GM12873 (cell line): ENCODE data around the gene KRTAP10-8.

Experiments
- TF ChIP-seq, protein P1 (sequence below): IDR thresholded peaks from 2 replicates; pipeline ENCODE4 v1.5.1; 2012; ENCODE audit warnings: low read depth, mild to moderate bottlenecking, moderate library complexity, low read length, control low read depth; ENCODE audit not compliant: insufficient read depth; ENCODE audit errors: missing control alignments

Gene KRTAP10-8

GRCh38 chr21:44603109-44603875 lies 8.6 kb upstream of the KRTAP10-8 start:
- TF ChIP-seq, protein P1, sequence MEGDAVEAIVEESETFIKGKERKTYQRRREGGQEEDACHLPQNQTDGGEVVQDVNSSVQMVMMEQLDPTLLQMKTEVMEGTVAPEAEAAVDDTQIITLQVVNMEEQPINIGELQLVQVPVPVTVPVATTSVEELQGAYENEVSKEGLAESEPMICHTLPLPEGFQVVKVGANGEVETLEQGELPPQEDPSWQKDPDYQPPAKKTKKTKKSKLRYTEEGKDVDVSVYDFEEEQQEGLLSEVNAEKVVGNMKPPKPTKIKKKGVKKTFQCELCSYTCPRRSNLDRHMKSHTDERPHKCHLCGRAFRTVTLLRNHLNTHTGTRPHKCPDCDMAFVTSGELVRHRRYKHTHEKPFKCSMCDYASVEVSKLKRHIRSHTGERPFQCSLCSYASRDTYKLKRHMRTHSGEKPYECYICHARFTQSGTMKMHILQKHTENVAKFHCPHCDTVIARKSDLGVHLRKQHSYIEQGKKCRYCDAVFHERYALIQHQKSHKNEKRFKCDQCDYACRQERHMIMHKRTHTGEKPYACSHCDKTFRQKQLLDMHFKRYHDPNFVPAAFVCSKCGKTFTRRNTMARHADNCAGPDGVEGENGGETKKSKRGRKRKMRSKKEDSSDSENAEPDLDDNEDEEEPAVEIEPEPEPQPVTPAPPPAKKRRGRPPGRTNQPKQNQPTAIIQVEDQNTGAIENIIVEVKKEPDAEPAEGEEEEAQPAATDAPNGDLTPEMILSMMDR, result no peak

DNA sequence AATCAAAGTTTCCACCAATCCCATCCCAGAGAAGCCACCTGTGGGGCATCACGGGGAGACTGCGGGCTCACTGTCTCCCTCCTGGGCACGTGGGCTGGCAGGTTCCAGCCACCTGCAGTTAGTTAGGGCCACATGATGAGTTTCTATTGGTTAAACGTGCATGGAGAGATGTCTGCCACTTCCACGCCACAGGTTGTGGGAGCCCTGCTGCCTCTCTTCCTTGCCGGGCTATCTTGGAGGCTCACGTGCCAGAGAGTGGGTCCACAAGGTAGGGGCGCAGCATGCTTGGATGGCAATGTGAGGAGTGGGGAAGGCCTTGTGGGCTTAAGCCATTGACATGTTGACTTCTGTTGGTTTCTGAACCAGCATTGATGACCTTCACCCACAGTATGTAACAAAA lies 8.0 kb upstream of the KRTAP10-8 start:
- TF ChIP-seq, protein P1, result no peak

DNA sequence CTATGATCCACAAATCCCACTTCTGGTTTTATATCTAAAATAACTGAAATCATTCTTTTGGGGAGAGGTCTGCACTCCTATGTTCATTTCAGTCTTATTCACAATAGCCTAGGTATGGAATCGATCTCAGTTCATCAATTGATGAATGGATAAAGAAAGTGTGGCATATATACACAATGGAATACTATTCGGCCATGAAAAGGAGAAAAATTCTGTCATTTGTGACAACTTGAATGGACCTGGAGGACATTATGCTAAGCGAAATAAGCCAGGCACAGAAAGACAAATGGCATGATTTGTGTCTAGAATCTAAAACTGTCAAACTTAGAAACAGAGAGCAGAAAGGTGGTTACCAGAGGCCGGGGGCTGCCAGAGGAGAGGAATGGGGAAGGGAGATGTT lies 5.4 kb upstream of the KRTAP10-8 start:
- TF ChIP-seq, protein P1, result no peak

GRCh38 chr21:44609193-44609592 lies 2.7 kb upstream of the KRTAP10-8 start:
- TF ChIP-seq, protein P1, result no peak

GRCh38 chr21:44611551-44611950 lies 328 bp upstream of the KRTAP10-8 start:
- TF ChIP-seq, protein P1, result no peak

DNA sequence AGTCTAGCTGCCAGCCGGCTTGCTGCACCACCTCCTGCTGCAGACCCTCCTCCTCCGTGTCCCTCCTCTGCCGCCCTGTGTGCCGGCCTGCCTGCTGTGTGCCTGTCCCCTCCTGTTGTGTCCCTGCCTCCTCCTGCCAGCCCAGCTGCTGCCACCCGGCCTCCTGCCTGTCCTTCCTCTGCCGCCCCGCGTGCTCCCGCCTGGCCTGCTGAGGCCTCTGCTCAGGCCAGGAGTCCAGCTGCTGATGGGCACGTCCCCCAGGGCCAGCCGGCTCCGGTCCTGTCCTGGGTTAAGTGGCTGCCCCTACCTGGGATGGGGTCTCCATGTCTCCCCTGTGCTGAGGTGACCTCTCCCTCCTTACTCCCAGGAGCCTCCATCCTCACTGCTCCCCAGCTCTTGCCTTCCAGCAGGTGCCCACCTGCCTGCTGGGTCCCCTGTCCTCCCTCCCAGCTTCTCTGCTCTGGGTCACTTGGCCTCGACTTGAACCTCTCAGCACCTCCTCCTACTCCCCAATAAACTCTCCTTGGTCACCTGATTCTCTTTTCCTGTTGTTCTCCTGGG lies 870 bp downstream of the KRTAP10-8 start:
- TF ChIP-seq, protein P1, result no peak

GRCh38 chr21:44613386-44614155 lies 1.7 kb downstream of the KRTAP10-8 start:
- TF ChIP-seq, protein P1, result no peak
